Right lobe of liver (tissue), 6 donors: Measurements from ENCODE around the gene SLC17A9. TPM values are rescaled to one million over a fixed set of nuclear protein-coding genes. Genes with fewer than 3 reads are reported as not detected.

ENCODE experiments used
- ATAC-seq, 4 donors: fragments of 200-7000 bp; cut with Tn5 transposase; one replicate each; pipeline ENCODE4 v1.9.1; 2020; ENCODE audit warnings: mild to moderate bottlenecking in 4 of 4, moderate library complexity in 4 of 4
- DNase-seq, 3 donors: peaks; one replicate each; pipeline ENCODE4 v3.0.0-alpha.2; 2020
- H3K27ac ChIP-seq, 3 donors: fragments of 200-600 bp; one replicate each; pipeline ENCODE4 v1.8.0; 2022
- H3K27me3 ChIP-seq, 2 donors: fragments of 200-600 bp; one replicate each; pipeline ENCODE4 v1.8.0; 2022
- H3K36me3 ChIP-seq, 4 donors: fragments of 200-600 bp; sonication (generic) in 1 of 4; one replicate each; pipeline versions ENCODE4 v1.5.1 to v1.8.0; 2017 to 2022; ENCODE audit warnings: control low read depth in 1 of 4
- H3K4me1 ChIP-seq, 4 donors: fragments of 200-600 bp; sonication (generic) in 1 of 4; one replicate each; pipeline versions ENCODE4 v1.5.1 to v1.8.0; 2017 to 2022; ENCODE audit warnings: control low read depth in 1 of 4
- H3K4me3 ChIP-seq, 3 donors: fragments of 200-600 bp; one replicate each; pipeline ENCODE4 v1.8.0; 2022
- H3K9me3 ChIP-seq, 4 donors: fragments of 200-600 bp; sonication (generic) in 1 of 4; one replicate each; pipeline versions ENCODE4 v1.5.1 to v1.8.0; 2017 to 2022; ENCODE audit warnings: control low read depth in 1 of 4
- POLR2A ChIP-seq: fragments of 450-650 bp; IDR thresholded peaks from one replicate; pipeline ENCODE4 v1.6.1; 2017; ENCODE audit warnings: antibody characterized with exemption, mild to moderate bottlenecking
- WGBS: methylation state at CpG from one replicate; pipeline ENCODE4 v1.1.6; 2018; ENCODE audit warnings: low coverage, low lambda C conversion rate; ENCODE audit not compliant: insufficient coverage; ENCODE audit errors: missing lambda C conversion rate; 5-methylcytosine and 5-hydroxymethylcytosine counted together
- intact Hi-C, 2 donors: fragments of 100-400 bp; cut with DNase I; formaldehyde crosslinking; loops; one replicate each; pipeline versions ENCODE4 v1.11.2 to v1.14.1; 2022
- total RNA-seq, 6 experiments: library from RNA; depleted of rRNA in 2 of 6; stranded (reverse); fragments of >200 nt in 2 of 6; fragmentation: NEBNext Ultra II Directional in 3 of 6; extraction: Animal tissue kit (Norgen Biotek cat#: 25700) in 3 of 6; gene quantifications; one replicate each; pipeline versions ENCODE4 v1.1.0 to v1.2.4, GENCODE V29; 2016 to 2023
- donor health status: DM: no; HTN: yes; CAD: no.
- donor health status: DM: no; HTN: no; CAD: no.
- donor health status: DM: no; HTN: no; CAD: no.
- donor health status: DM: no; HTN: yes; CAD: no.
- donor health status: DM: no; HTN: yes; CAD: no.

The SLC17A9 gene
- total RNA-seq, 6 experiments from 2014 or later, result 29.8 to 99.4 (median 54.1) TPM

GRCh38 chr20:63017826-63018411, 65.4 kb downstream of the SLC17A9 start:
- H3K36me3 ChIP-seq, result no peaks in the 10 kb centered on the region
- ATAC-seq, result peak in 2 of 4 donors; percentile 4 to 18
- peak in 2 of 3 donors; percentile 13 to 46 for DNase-seq
- no peak overlapping the region for H3K27ac ChIP-seq
- intact Hi-C loops, result no loop called here
- TF ChIP-seq POLR2A, result no peak
- H3K4me3 ChIP-seq, result no peak overlapping the region
- H3K27me3 ChIP-seq, result peaks cover 0 to 12% of the 10 kb centered on the region in 2 donors
- no peaks in the 10 kb centered on the region for H3K9me3 ChIP-seq
- H3K4me1 ChIP-seq, result no peaks in the 10 kb centered on the region
- no CpG with 5 or more reads among the region's 25 CpGs for WGBS

Other genes with a start within 250 kb of the SLC17A9 start
- under 1 TPM in 4 of 6 experiments, not detected in 2; 0.04 to 0.74 (median 0.09) TPM for gene NTSR1, start 243.9 kb upstream of the SLC17A9 start, total RNA-seq
- 1 to 10 TPM; 3.3 to 8.0 (median 5.3) TPM for gene MRGBP, start 156.2 kb upstream of the SLC17A9 start, total RNA-seq
- gene OGFR, start 147.9 kb upstream of the SLC17A9 start, total RNA-seq, result 10 to 100 TPM; 40.7 to 48.1 (median 47.0) TPM
- 1 to 10 TPM; 1.5 to 7.6 (median 3.5) TPM for gene COL9A3, start 135.7 kb upstream of the SLC17A9 start, total RNA-seq
- gene TCFL5, start 90.9 kb upstream of the SLC17A9 start, total RNA-seq, result 1 to 10 TPM; 2.9 to 5.1 (median 3.9) TPM
- gene DIDO1, start 26.2 kb upstream of the SLC17A9 start, total RNA-seq, result 10 to 100 TPM; 18.3 to 28.1 (median 21.1) TPM
- gene GID8, start 14.6 kb upstream of the SLC17A9 start, total RNA-seq, result 10 to 100 TPM; 12.6 to 18.9 (median 15.1) TPM
- not detected for gene BHLHE23, start 54.3 kb downstream of the SLC17A9 start, total RNA-seq